Nasal cavity respiratory epithelium epithelial cell of viscerocranial mucosa (primary cell): ENCODE results near the gene GPR6. TPM values are rescaled to one million over a fixed set of nuclear protein-coding genes. Genes with fewer than 3 reads are reported as not detected.

ENCODE experiments used
- total RNA-seq: library from RNA; depleted of rRNA; stranded (reverse); fragments of >200 nt; gene quantifications from 2 replicates; pipeline ENCODE4 v1.2.3, GENCODE V29; 2014

GPR6 gene, protein sequence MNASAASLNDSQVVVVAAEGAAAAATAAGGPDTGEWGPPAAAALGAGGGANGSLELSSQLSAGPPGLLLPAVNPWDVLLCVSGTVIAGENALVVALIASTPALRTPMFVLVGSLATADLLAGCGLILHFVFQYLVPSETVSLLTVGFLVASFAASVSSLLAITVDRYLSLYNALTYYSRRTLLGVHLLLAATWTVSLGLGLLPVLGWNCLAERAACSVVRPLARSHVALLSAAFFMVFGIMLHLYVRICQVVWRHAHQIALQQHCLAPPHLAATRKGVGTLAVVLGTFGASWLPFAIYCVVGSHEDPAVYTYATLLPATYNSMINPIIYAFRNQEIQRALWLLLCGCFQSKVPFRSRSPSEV
- not detected in 2 replicates for total RNA-seq

DNA sequence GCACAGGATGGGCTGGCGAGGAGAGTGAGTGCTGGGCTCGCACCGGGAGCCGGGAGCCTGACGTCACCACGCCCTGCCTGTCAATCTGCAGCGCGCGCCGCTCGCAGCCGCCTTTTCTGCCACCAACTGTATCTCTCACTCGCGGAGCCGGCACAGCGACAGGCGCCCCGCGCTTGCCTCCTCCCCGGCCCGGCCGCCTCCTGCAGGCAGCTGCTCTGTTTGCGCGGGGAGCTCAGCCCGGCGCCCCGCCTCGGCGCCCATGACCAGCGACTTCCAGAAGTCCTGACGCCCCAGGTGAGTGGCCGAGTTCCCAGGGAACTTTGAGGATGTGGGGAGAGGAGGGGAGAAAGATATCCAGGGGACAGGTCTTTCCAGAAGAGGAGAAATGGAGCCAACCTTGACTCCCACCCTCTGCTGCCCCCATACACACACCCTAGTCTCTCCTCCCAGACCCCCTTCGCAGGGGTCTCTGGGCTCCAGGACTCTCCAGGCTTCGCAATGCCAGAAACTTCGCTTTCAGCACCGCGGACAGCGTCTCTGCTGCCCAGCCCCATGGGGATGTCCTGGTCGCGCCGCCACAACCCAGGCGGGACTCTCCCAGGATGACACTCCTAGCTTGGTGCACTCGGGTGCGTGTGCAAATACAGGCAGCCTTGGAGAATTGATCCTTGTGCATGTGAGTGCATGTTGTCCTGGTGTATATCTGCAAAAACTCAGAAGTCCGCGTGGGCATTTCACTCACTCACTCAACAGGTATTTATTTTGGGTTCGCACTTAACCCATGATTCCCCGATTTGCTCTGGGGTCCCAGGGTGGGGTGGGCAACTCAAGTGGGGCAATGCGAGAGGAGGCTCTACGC lies at the start of gene GPR6:
Gene GPR6, plus strand, starts transcription at position 138 of the 859 bp plus-strand sequence. CDS start 802 bp downstream, outside the sequence.

Other genes starting within 250 kb of the GPR6 start
- 8.2 and 15.5 TPM in 2 replicates for gene WASF1, start 201.4 kb downstream of the GPR6 start, total RNA-seq
- gene CDC40, start 202.1 kb downstream of the GPR6 start, total RNA-seq, result 17.4 and 26.2 TPM in 2 replicates